ENCODE data around the gene SLC35E4. TPM values are rescaled to one million over a fixed set of nuclear protein-coding genes. Genes with fewer than 3 reads are reported as not detected.

The SLC35E4 gene
- total RNA-seq, 1 experiment from 2014 or later = 5.3 TPM

- TF ChIP-seq ZNF219 (CRISPR knock-in tag; IDR thresholded peaks at IDR 0.05; ENCODE audit: borderline replicate concordance) (no peak), ARID4B (CRISPR knock-in tag; IDR thresholded peaks at IDR 0.05; ENCODE audit: borderline replicate concordance) (no peak)
These were observed 13.2 kb downstream of the SLC35E4 start (continued) for GRCh38 chr22:30648825-30649224.

GRCh38 chr22:30649430-30650007 is 13.9 kb downstream of the SLC35E4 start:
- Mint-ChIP-seq H3K9me3 (no peaks in the 10 kb centered on the region), H3K36me3 (peaks cover 2% of the 10 kb centered on the region; the same call in 1 of the 2 replicates), H3K4me1 (peaks cover 11% of the 10 kb centered on the region), H3K4me3 (no peak overlapping the region), H3K27me3 (ENCODE audit: low read depth) (peaks cover 4% of the 10 kb centered on the region), H3K27ac (no peak overlapping the region)
- CTCF ChIA-PET = interaction anchor here (0.6 to 4.2 kb wide), 3 partner anchors 10 to 106 kb away, joined by 5 to 35 read pairs (median 5); partner anchors contain the start of gene SLC35E4
- peak; percentile 46; the same call in 1 of the 2 replicates for ATAC-seq
- TF ChIP-seq KAT7 (CRISPR knock-in tag; IDR thresholded peaks at IDR 0.05; ENCODE audit: borderline replicate concordance) (no peak), ERG (CRISPR knock-in tag; IDR thresholded peaks at IDR 0.05) (no peak), E2F1 (CRISPR knock-in tag; IDR thresholded peaks at IDR 0.05) (no peak), NR1H2 (CRISPR knock-in tag; IDR thresholded peaks at IDR 0.05) (no peak)
- no peak for DNase-seq (ENCODE audit: low spot score)
- POLR2A ChIA-PET = no interaction called here

GRCh38 chr22:30650508-30651116 is 15.0 kb downstream of the SLC35E4 start:
- ATAC-seq = no peak
- peaks cover 18% of the 10 kb centered on the region for H3K4me1 Mint-ChIP-seq
- DNase-seq (ENCODE audit: low spot score) = no peak
- H3K27ac Mint-ChIP-seq = peak overlapping the region; percentile 70; the same call in 1 of the 2 replicates
- POLR2A ChIA-PET = no interaction called here
- H3K4me3 Mint-ChIP-seq = no peak overlapping the region
- CTCF ChIA-PET = interaction anchor here (1.0 to 4.2 kb wide), 3 partner anchors 11 to 104 kb away, joined by 4 to 35 read pairs (median 5); partner anchors contain the start of gene SLC35E4
- peaks cover 5% of the 10 kb centered on the region; the same call in 1 of the 2 replicates for H3K36me3 Mint-ChIP-seq
- peaks cover 10% of the 10 kb centered on the region for H3K27me3 Mint-ChIP-seq (ENCODE audit: low read depth)
- no peak for TF ChIP-seq E2F4 (CRISPR knock-in tag; IDR thresholded peaks at IDR 0.05; ENCODE audit: borderline replicate concordance, low read depth)
- H3K9me3 Mint-ChIP-seq = 0 out of 2 replicates have a peak, but pooled peaks cover 4% of the 10 kb centered on the region

GRCh38 chr22:30652852-30653251 is 17.3 kb downstream of the SLC35E4 start:
- POLR2A ChIA-PET = no interaction called here
- Mint-ChIP-seq H3K36me3 (peaks cover 5% of the 10 kb centered on the region; the same call in 1 of the 2 replicates), H3K27me3 (ENCODE audit: low read depth) (peaks cover 10% of the 10 kb centered on the region), H3K9me3 (0 out of 2 replicates have a peak, but pooled peaks cover 4% of the 10 kb centered on the region), H3K27ac (no peak overlapping the region), H3K4me1 (peaks cover 27% of the 10 kb centered on the region), H3K4me3 (no peak overlapping the region)
- CTCF ChIA-PET = interaction anchor here (1.0 kb wide), 1 partner anchor 17 kb away, joined by 3 read pairs; the partner anchor contains the start of gene SLC35E4
- ATAC-seq (no peak), DNase-seq (ENCODE audit: low spot score) (no peak)
- TF ChIP-seq USF2 (CRISPR knock-in tag; IDR thresholded peaks at IDR 0.05) (no peak), CREB1 (CRISPR knock-in tag; IDR thresholded peaks at IDR 0.05) (no peak), IRF2 (CRISPR knock-in tag; IDR thresholded peaks at IDR 0.05; ENCODE audit: borderline replicate concordance, low read depth) (no peak), FOXP1 (CRISPR knock-in tag; IDR thresholded peaks at IDR 0.05; ENCODE audit: borderline replicate concordance) (no peak), AFF4 (CRISPR knock-in tag; IDR thresholded peaks at IDR 0.05; ENCODE audit: borderline replicate concordance) (no peak), ZBTB21 (CRISPR knock-in tag; IDR thresholded peaks at IDR 0.05; ENCODE audit: borderline replicate concordance) (no peak)

Measured in WTC11 (cell line).